CD14-positive monocyte (primary cell): ENCODE measurements around the gene MLLT3. TPM values are rescaled to one million over a fixed set of nuclear protein-coding genes. Genes with fewer than 3 reads are reported as not detected.

Experiments used
- DNase-seq, 3 donors: peaks; one replicate each; pipeline ENCODE4 v3.0.0-alpha.2; 2011 to 2022
- H2AFZ ChIP-seq: 2 replicates; pipeline ENCODE4 v1.6.0; 2012; ENCODE audit warnings: mild to moderate bottlenecking, low read depth, low read length, inconsistent platforms; ENCODE audit not compliant: insufficient read depth, poor library complexity, severe bottlenecking
- H3K27ac ChIP-seq, 2 donors: 1 replicate in 1 of 2; 2 replicates in 1 of 2; pipeline ENCODE4 v1.5.1; 2012 to 2013; ENCODE audit warnings: low read length in 2 of 2, control low read depth in 1 of 2, inconsistent platforms in 1 of 2, low read depth in 1 of 2, mild to moderate bottlenecking in 1 of 2
- H3K27me3 ChIP-seq, 2 donors: one replicate each; pipeline versions ENCODE4 v1.6.0 to v1.6.1; 2011 to 2013; ENCODE audit warnings: low read length in 2 of 2; ENCODE audit not compliant: control insufficient read depth in 2 of 2, insufficient read depth in 2 of 2
- H3K36me3 ChIP-seq, 2 donors: replicated peaks in 1 of 2; 1 replicate in 1 of 2; 2 replicates in 1 of 2; pipeline versions ENCODE4 v1.5.1 to v1.6.1; 2012 to 2013; ENCODE audit warnings: low read length in 2 of 2, control low read depth in 1 of 2, inconsistent platforms in 1 of 2, mild to moderate bottlenecking in 1 of 2; ENCODE audit not compliant: insufficient read depth in 2 of 2, control insufficient read depth in 1 of 2
- H3K4me1 ChIP-seq, 2 donors: 1 replicate in 1 of 2; 2 replicates in 1 of 2; pipeline versions ENCODE4 v1.5.1 to v1.6.1; 2012 to 2013; ENCODE audit warnings: low read length in 2 of 2, control low read depth in 1 of 2, inconsistent platforms in 1 of 2, mild to moderate bottlenecking in 1 of 2, moderate library complexity in 1 of 2; ENCODE audit not compliant: insufficient read depth in 2 of 2, control insufficient read depth in 1 of 2
- H3K4me2 ChIP-seq: replicated peaks from 2 replicates; pipeline ENCODE3; 2012; ENCODE audit warnings: low read length, moderate library complexity, mild to moderate bottlenecking; ENCODE audit not compliant: poor library complexity, severe bottlenecking; ENCODE audit errors: extremely low read depth
- H3K4me3 ChIP-seq, 3 experiments: fragments of 200-600 bp in 1 of 3; sonication (generic) in 1 of 3; replicated peaks in 1 of 3; 1 replicate in 2 of 3; 2 replicates in 1 of 3; pipeline ENCODE4 v1.5.1; 2011 to 2013; ENCODE audit warnings: low read length in 3 of 3, mild to moderate bottlenecking in 3 of 3, control low read depth in 2 of 3, low read depth in 2 of 3, inconsistent platforms in 1 of 3, moderate library complexity in 1 of 3
- H3K79me2 ChIP-seq: 2 replicates; pipeline ENCODE4 v1.6.0; 2012; ENCODE audit warnings: mild to moderate bottlenecking, control low read depth, inconsistent platforms, low read length, moderate library complexity; ENCODE audit not compliant: insufficient read depth
- H3K9ac ChIP-seq: 2 replicates; pipeline ENCODE4 v1.6.0; 2017; ENCODE audit warnings: low read length, mild to moderate bottlenecking; ENCODE audit not compliant: insufficient read depth, poor library complexity, severe bottlenecking
- H3K9me3 ChIP-seq, 2 donors: replicated peaks in 1 of 2; 1 replicate in 1 of 2; 2 replicates in 1 of 2; pipeline versions ENCODE4 v1.5.1 to v1.6.1; 2012 to 2013; ENCODE audit warnings: low read length in 2 of 2, control low read depth in 1 of 2; ENCODE audit not compliant: control insufficient read depth in 1 of 2, insufficient read depth in 1 of 2
- H4K20me1 ChIP-seq: 2 replicates; pipeline ENCODE4 v1.6.0; 2012; ENCODE audit warnings: mild to moderate bottlenecking, low read length, control low read depth, moderate library complexity; ENCODE audit not compliant: insufficient read depth
- H3K27ac Mint-ChIP-seq, 7 donors: one replicate each; pipeline ENCODE4 v1.8.0; 2020; ENCODE audit warnings: mild to moderate bottlenecking in 7 of 7, mixed read lengths in 7 of 7, moderate library complexity in 6 of 7, inconsistent platforms in 2 of 7
- H3K27me3 Mint-ChIP-seq, 3 donors: one replicate each; pipeline ENCODE4 v1.8.0; 2021 to 2022; ENCODE audit warnings: low read depth in 3 of 3, mild to moderate bottlenecking in 3 of 3, mixed read lengths in 3 of 3, moderate library complexity in 3 of 3, inconsistent platforms in 1 of 3
- H3K36me3 Mint-ChIP-seq, 2 donors: one replicate each; pipeline ENCODE4 v1.8.0; 2020; ENCODE audit warnings: mixed read lengths in 2 of 2, inconsistent platforms in 1 of 2, mild to moderate bottlenecking in 1 of 2
- H3K4me1 Mint-ChIP-seq: one replicate; pipeline ENCODE4 v1.8.0; 2020; ENCODE audit warnings: mild to moderate bottlenecking, mixed read lengths
- H3K4me3 Mint-ChIP-seq, 2 donors: one replicate each; pipeline ENCODE4 v1.8.0; 2020; ENCODE audit warnings: mild to moderate bottlenecking in 2 of 2, mixed read lengths in 2 of 2, moderate library complexity in 1 of 2
- H3K9me3 Mint-ChIP-seq, 7 donors: one replicate each; pipeline ENCODE4 v1.8.0; 2020 to 2022; ENCODE audit warnings: mixed read lengths in 7 of 7, mild to moderate bottlenecking in 6 of 7, moderate library complexity in 6 of 7, inconsistent platforms in 2 of 7
- CTCF ChIP-seq: fragments of 200-600 bp; IDR thresholded peaks from one replicate; pipeline ENCODE4 v1.8.0; 2022; ENCODE audit warnings: antibody characterized with exemption, mild to moderate bottlenecking
- WGBS: methylation state at CpG from one replicate; pipeline ENCODE4 v1.1.5; 2013; ENCODE audit warnings: missing lambda C conversion rate; ENCODE audit not compliant: insufficient coverage; 5-methylcytosine and 5-hydroxymethylcytosine counted together
- intact Hi-C, 2 donors: fragments of 100-400 bp; cut with micrococcal nuclease; formaldehyde crosslinking; loops; one replicate each; pipeline versions ENCODE4 v1.15.0 to v1.15.1; 2023
- polyA plus RNA-seq, 3 donors: library from polyadenylated mRNA; depleted of rRNA in 1 of 3; unstranded in 2 of 3; stranded (reverse) in 1 of 3; fragments of 300-500 nt in 2 of 3; fragments of >200 nt in 1 of 3; fragmentation: Illumina TruSeq in 2 of 3; gene quantifications; 1 replicate in 2 of 3; 2 replicates in 1 of 3; pipeline ENCODE4 v1.2.3, GENCODE V29; 2012 to 2021

MLLT3 gene
- polyA plus RNA-seq, 3 donors = 0.81 to 2.3 (median 1.5) TPM

GRCh38 chr9:20357037-20357432 lies 265.3 kb downstream of the MLLT3 start:
- Histone ChIP-seq H3K79me2 (no peaks in the 10 kb centered on the region), H3K9me3 (no peaks in the 10 kb centered on the region), H4K20me1 (no peaks in the 10 kb centered on the region), H3K4me1 (no peaks in the 10 kb centered on the region), H3K27ac (no peak overlapping the region), H3K36me3 (no peaks in the 10 kb centered on the region), H3K4me2 (no peak overlapping the region), H3K9ac (no peak overlapping the region), H2AFZ (no peak overlapping the region), H3K4me3 (no peak overlapping the region), H3K27me3 (no peaks in the 10 kb centered on the region)
- WGBS = no CpG with 5 or more reads among the region's 2 CpGs
- H3K27me3 Mint-ChIP-seq = peaks cover 0 to 3% (median 2%) of the 10 kb centered on the region in 3 donors
- TF ChIP-seq CTCF = no peak
- peaks cover 0 to 6% of the 10 kb centered on the region in 2 donors for H3K36me3 Mint-ChIP-seq
- intact Hi-C loops = no loop called here
- H3K4me1 Mint-ChIP-seq = peaks cover 4% of the 10 kb centered on the region
- DNase-seq = no peak
- H3K9me3 Mint-ChIP-seq = no peaks in the 10 kb centered on the region
- H3K4me3 Mint-ChIP-seq = no peak overlapping the region
- peak overlapping the region in 1 of 7 donors; percentile 31 for H3K27ac Mint-ChIP-seq

- peak in 1 of 3 donors; percentile 2 for DNase-seq
- Histone ChIP-seq H3K27ac (no peak overlapping the region), H3K27me3 (no peaks in the 10 kb centered on the region), H2AFZ (no peak overlapping the region), H3K9ac (no peak overlapping the region), H3K36me3 (no peaks in the 10 kb centered on the region), H4K20me1 (no peaks in the 10 kb centered on the region), H3K4me2 (no peak overlapping the region), H3K4me1 (no peaks in the 10 kb centered on the region), H3K79me2 (no peaks in the 10 kb centered on the region), H3K4me3 (no peak overlapping the region), H3K9me3 (no peaks in the 10 kb centered on the region)
- peaks cover 4% of the 10 kb centered on the region for H3K4me1 Mint-ChIP-seq
- H3K9me3 Mint-ChIP-seq = no peaks in the 10 kb centered on the region
- intact Hi-C loops = no loop called here
- H3K27me3 Mint-ChIP-seq = peaks cover 0 to 3% (median 2%) of the 10 kb centered on the region in 3 donors
- peaks cover 0 to 2% of the 10 kb centered on the region in 2 donors for H3K36me3 Mint-ChIP-seq
- TF ChIP-seq CTCF = no peak
- H3K4me3 Mint-ChIP-seq = no peak overlapping the region
- H3K27ac Mint-ChIP-seq = no peak overlapping the region
- WGBS = 81% methylated on average over 4 of the region's 10 CpGs
These were observed 265.8 kb downstream of the MLLT3 start for GRCh38 chr9:20356403-20357036.
